Measurements from ENCODE around the gene GPC6.

DNA sequence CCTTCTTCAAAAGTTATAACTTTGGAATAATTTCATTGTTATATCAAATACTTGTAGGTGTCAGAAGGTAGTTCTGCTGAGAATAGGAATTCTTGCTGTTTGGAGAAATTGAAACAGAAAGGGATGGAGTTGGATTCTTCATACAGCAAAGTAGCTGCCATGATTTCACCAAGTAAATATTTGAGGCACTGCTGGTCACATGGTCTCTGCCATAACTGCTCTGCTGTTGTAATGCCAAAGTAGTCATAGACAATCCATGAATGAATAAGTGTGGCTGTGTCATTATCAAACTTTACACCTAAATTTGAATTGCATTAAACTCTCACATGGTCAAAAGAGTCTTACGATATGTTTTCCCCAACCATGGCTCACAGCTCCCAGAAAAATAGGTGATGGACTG, 308.6 kb downstream of the GPC6 start:
- TF ChIP-seq, protein P1, sequence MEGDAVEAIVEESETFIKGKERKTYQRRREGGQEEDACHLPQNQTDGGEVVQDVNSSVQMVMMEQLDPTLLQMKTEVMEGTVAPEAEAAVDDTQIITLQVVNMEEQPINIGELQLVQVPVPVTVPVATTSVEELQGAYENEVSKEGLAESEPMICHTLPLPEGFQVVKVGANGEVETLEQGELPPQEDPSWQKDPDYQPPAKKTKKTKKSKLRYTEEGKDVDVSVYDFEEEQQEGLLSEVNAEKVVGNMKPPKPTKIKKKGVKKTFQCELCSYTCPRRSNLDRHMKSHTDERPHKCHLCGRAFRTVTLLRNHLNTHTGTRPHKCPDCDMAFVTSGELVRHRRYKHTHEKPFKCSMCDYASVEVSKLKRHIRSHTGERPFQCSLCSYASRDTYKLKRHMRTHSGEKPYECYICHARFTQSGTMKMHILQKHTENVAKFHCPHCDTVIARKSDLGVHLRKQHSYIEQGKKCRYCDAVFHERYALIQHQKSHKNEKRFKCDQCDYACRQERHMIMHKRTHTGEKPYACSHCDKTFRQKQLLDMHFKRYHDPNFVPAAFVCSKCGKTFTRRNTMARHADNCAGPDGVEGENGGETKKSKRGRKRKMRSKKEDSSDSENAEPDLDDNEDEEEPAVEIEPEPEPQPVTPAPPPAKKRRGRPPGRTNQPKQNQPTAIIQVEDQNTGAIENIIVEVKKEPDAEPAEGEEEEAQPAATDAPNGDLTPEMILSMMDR (conservative IDR thresholded peaks at IDR 0.05), result no peak
- TF ChIP-seq ZFX (IDR thresholded peaks at IDR 0.05), result no peak
